ENCODE data around the gene TFAP2C.

Gene TFAP2C

GRCh38 chr20:56624786-56625681, 4.1 kb upstream of the TFAP2C start (continued):
- TF ChIP-seq TCF4 (CRISPR knock-in tag; IDR thresholded peaks at IDR 0.05; ENCODE audit: borderline replicate concordance) (no peak), ZFP30 (CRISPR knock-in tag; IDR thresholded peaks at IDR 0.05) (no peak), ZC3H10 (CRISPR knock-in tag; IDR thresholded peaks at IDR 0.05) (no peak), CREB5 (CRISPR knock-in tag; IDR thresholded peaks at IDR 0.05; ENCODE audit: low read depth) (no peak), ZNF70 (CRISPR knock-in tag; IDR thresholded peaks at IDR 0.05) (no peak), SNAI2 (CRISPR knock-in tag; IDR thresholded peaks at IDR 0.05) (no peak), RARB (CRISPR knock-in tag; IDR thresholded peaks at IDR 0.05) (no peak)
- TF ChIP-seq, protein P1, sequence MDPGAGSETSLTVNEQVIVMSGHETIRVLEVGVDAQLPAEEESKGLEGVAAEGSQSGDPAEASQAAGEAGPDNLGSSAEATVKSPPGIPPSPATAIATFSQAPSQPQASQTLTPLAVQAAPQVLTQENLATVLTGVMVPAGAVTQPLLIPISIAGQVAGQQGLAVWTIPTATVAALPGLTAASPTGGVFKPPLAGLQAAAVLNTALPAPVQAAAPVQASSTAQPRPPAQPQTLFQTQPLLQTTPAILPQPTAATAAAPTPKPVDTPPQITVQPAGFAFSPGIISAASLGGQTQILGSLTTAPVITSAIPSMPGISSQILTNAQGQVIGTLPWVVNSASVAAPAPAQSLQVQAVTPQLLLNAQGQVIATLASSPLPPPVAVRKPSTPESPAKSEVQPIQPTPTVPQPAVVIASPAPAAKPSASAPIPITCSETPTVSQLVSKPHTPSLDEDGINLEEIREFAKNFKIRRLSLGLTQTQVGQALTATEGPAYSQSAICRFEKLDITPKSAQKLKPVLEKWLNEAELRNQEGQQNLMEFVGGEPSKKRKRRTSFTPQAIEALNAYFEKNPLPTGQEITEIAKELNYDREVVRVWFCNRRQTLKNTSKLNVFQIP (CRISPR knock-in tag; IDR thresholded peaks at IDR 0.05; ENCODE audit: borderline replicate concordance, low read depth): no peak

- no peak for ATAC-seq
- TF ChIP-seq TCF4 (CRISPR knock-in tag; IDR thresholded peaks at IDR 0.05; ENCODE audit: borderline replicate concordance) (no peak), CREB5 (CRISPR knock-in tag; IDR thresholded peaks at IDR 0.05; ENCODE audit: low read depth) (no peak), SNAI2 (CRISPR knock-in tag; IDR thresholded peaks at IDR 0.05) (no peak), ESRRG (CRISPR knock-in tag; IDR thresholded peaks at IDR 0.05) (no peak)
- TF ChIP-seq, protein P2, sequence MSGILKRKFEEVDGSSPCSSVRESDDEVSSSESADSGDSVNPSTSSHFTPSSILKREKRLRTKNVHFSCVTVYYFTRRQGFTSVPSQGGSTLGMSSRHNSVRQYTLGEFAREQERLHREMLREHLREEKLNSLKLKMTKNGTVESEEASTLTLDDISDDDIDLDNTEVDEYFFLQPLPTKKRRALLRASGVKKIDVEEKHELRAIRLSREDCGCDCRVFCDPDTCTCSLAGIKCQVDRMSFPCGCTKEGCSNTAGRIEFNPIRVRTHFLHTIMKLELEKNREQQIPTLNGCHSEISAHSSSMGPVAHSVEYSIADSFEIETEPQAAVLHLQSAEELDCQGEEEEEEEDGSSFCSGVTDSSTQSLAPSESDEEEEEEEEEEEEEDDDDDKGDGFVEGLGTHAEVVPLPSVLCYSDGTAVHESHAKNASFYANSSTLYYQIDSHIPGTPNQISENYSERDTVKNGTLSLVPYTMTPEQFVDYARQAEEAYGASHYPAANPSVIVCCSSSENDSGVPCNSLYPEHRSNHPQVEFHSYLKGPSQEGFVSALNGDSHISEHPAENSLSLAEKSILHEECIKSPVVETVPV (CRISPR knock-in tag; IDR thresholded peaks at IDR 0.05): no peak
These were observed 3.3 kb upstream of the TFAP2C start for GRCh38 chr20:56625837-56626236.

- no peak for TF ChIP-seq ZFP30 (CRISPR knock-in tag; IDR thresholded peaks at IDR 0.05)
- no peak for TF ChIP-seq TOX (CRISPR knock-in tag; IDR thresholded peaks at IDR 0.05; ENCODE audit: borderline replicate concordance)
- TF ChIP-seq CSDC2 (CRISPR knock-in tag; IDR thresholded peaks at IDR 0.05): no peak
- TF ChIP-seq CREB5 (CRISPR knock-in tag; IDR thresholded peaks at IDR 0.05; ENCODE audit: low read depth): no peak
- peak; percentile 66 for ATAC-seq
These were observed 2.6 kb upstream of the TFAP2C start for GRCh38 chr20:56626367-56627121.

- no peak; the same call in 2 of the 3 replicates for ATAC-seq
- TF ChIP-seq CREB5 (CRISPR knock-in tag; IDR thresholded peaks at IDR 0.05; ENCODE audit: low read depth): no peak
- no peak for TF ChIP-seq TSHZ2 (CRISPR knock-in tag; IDR thresholded peaks at IDR 0.05)
- TF ChIP-seq SNAI2 (CRISPR knock-in tag; IDR thresholded peaks at IDR 0.05): no peak
- TF ChIP-seq PPARA (CRISPR knock-in tag; IDR thresholded peaks at IDR 0.05; ENCODE audit: borderline replicate concordance): no peak
- no peak for TF ChIP-seq PATZ1 (CRISPR knock-in tag; IDR thresholded peaks at IDR 0.05; ENCODE audit: borderline replicate concordance)
- TF ChIP-seq ESRRG (CRISPR knock-in tag; IDR thresholded peaks at IDR 0.05): no peak
- TF ChIP-seq ZNF70 (CRISPR knock-in tag; IDR thresholded peaks at IDR 0.05): no peak
- no peak for TF ChIP-seq TCF4 (CRISPR knock-in tag; IDR thresholded peaks at IDR 0.05; ENCODE audit: borderline replicate concordance)
- no peak for TF ChIP-seq ARNTL (CRISPR knock-in tag; IDR thresholded peaks at IDR 0.05; ENCODE audit: borderline replicate concordance, low read depth)
- no peak for TF ChIP-seq ZNF565 (CRISPR knock-in tag; conservative IDR thresholded peaks at IDR 0.05; ENCODE audit: low read depth)
These were observed 1.7 kb upstream of the TFAP2C start for GRCh38 chr20:56627122-56628014.
